Limb (tissue), 2 donors: ENCODE data around the gene CGN.
A peak's percentile ranks its signal among the peaks of the same experiment; 100 is the strongest.

Experiments
- DNase-seq, 2 donors: peaks; one replicate each; pipeline ENCODE4 v3.0.0-alpha.2; 2016; ENCODE audit errors: extremely low spot score in 2 of 2

Gene CGN

GRCh38 chr1:151547900-151548230, 36.7 kb downstream of the CGN start:
- no peak for DNase-seq

- DNase-seq, result no peak
These were observed 38.0 kb downstream of the CGN start for GRCh38 chr1:151549199-151549598.

GRCh38 chr1:151553659-151554058, 42.5 kb downstream of the CGN start:
- DNase-seq, result no peak

- no peak for DNase-seq
These were observed 44.9 kb downstream of the CGN start for GRCh38 chr1:151556052-151556451.

- no peak for DNase-seq
These were observed 51.5 kb downstream of the CGN start for GRCh38 chr1:151562661-151563060.

GRCh38 chr1:151563376-151563775, 52.2 kb downstream of the CGN start:
- no peak for DNase-seq

- DNase-seq, result no peak
These were observed 54.5 kb downstream of the CGN start for GRCh38 chr1:151565502-151566189.

GRCh38 chr1:151568626-151569088, 57.5 kb downstream of the CGN start:
- DNase-seq, result no peak

- no peak for DNase-seq
These were observed 59.6 kb downstream of the CGN start for GRCh38 chr1:151570819-151571218.

- DNase-seq, result no peak
These were observed 63.7 kb downstream of the CGN start for GRCh38 chr1:151574575-151575529.

GRCh38 chr1:151577173-151577572, 66.0 kb downstream of the CGN start:
- DNase-seq, result no peak

- DNase-seq, result no peak
These were observed 67.8 kb downstream of the CGN start for GRCh38 chr1:151578941-151579340.

- DNase-seq, result no peak
These were observed 68.4 kb downstream of the CGN start for GRCh38 chr1:151579436-151580225.

- DNase-seq, result peak; percentile 34 to 45
These were observed 70.3 kb downstream of the CGN start for GRCh38 chr1:151581451-151581850.

GRCh38 chr1:151581921-151582320, 70.7 kb downstream of the CGN start:
- no peak for DNase-seq

- DNase-seq, result no peak
These were observed 72.6 kb downstream of the CGN start for GRCh38 chr1:151583796-151584195.

- no peak for DNase-seq
These were observed 73.1 kb downstream of the CGN start for GRCh38 chr1:151584278-151584677.

GRCh38 chr1:151584780-151585179, 73.6 kb downstream of the CGN start:
- no peak for DNase-seq

GRCh38 chr1:151585622-151586021, 74.4 kb downstream of the CGN start:
- DNase-seq, result no peak
